ENCODE results near the gene EIF3F. TPM values are rescaled to one million over a fixed set of nuclear protein-coding genes. Genes with fewer than 3 reads are reported as not detected.

Gene EIF3F
- total RNA-seq, 1 experiment from 2014 or later, result 191 TPM

GRCh38 chr11:7994581-7995278, 7.6 kb downstream of the EIF3F start:
- Histone ChIP-seq H3K4me3 (no peak overlapping the region), H4K20me1 (ENCODE audit: insufficient read depth) (no peaks in the 10 kb centered on the region), H2AFZ (no peak overlapping the region), H3K4me1 (replicated peaks; ENCODE audit: insufficient read depth) (no peaks in the 10 kb centered on the region), H3K9me3 (ENCODE audit: insufficient read depth, low read depth) (no peaks in the 10 kb centered on the region), H3K4me2 (no peak overlapping the region), H3K36me3 (ENCODE audit: low read depth) (peaks cover 21% of the 10 kb centered on the region; the same call in 1 of the 2 replicates), H3K9me2 (ENCODE audit: insufficient read depth) (no peaks in the 10 kb centered on the region), H3K27me3 (ENCODE audit: insufficient read depth, low read depth) (no peaks in the 10 kb centered on the region), H3K27ac (no peak overlapping the region), H3K79me2 (ENCODE audit: low read depth) (peaks cover 4% of the 10 kb centered on the region), H3F3A (ENCODE audit: insufficient read depth, low read depth) (peaks cover 5% of the 10 kb centered on the region; the same call in 1 of the 2 replicates)
- no TSS peak for BruUV-seq (replicated peaks)
- no peak for DNase-seq
- TF ChIP-seq CTCF (conservative IDR thresholded peaks at IDR 0.05), result no peak
- TF ChIP-seq EZH2 (IDR thresholded peaks at IDR 0.05; ENCODE audit: low read depth), result no peak
- ChIA-PET POLR2A (ENCODE audit: unreplicated experiment) (no interaction called here), CTCF (no interaction called here)
- intact Hi-C loops (cut with micrococcal nuclease; ENCODE audit: unreplicated experiment), result no loop called here

- Histone ChIP-seq H3K9me2 (ENCODE audit: insufficient read depth) (no peaks in the 10 kb centered on the region), H3K79me2 (ENCODE audit: low read depth) (no peaks in the 10 kb centered on the region), H3K4me2 (no peak overlapping the region), H3K27ac (no peak overlapping the region), H2AFZ (no peak overlapping the region), H3K9me3 (ENCODE audit: insufficient read depth, low read depth) (no peaks in the 10 kb centered on the region), H3K36me3 (ENCODE audit: low read depth) (peaks cover 12% of the 10 kb centered on the region; the same call in 1 of the 2 replicates), H3F3A (ENCODE audit: insufficient read depth, low read depth) (peaks cover 5% of the 10 kb centered on the region; the same call in 1 of the 2 replicates), H3K27me3 (ENCODE audit: insufficient read depth, low read depth) (no peaks in the 10 kb centered on the region), H3K4me1 (replicated peaks; ENCODE audit: insufficient read depth) (no peaks in the 10 kb centered on the region), H3K4me3 (no peak overlapping the region), H4K20me1 (ENCODE audit: insufficient read depth) (no peaks in the 10 kb centered on the region)
- TF ChIP-seq CTCF (conservative IDR thresholded peaks at IDR 0.05) (no peak), EZH2 (IDR thresholded peaks at IDR 0.05; ENCODE audit: low read depth) (no peak)
- DNase-seq, result no peak
- intact Hi-C loops (cut with micrococcal nuclease; ENCODE audit: unreplicated experiment), result loop anchor here (10.0 kb wide), 1 partner anchor 565 kb away; no protein-coding TSS in a partner anchor
- ChIA-PET POLR2A (ENCODE audit: unreplicated experiment) (no interaction called here), CTCF (no interaction called here)
- BruUV-seq (replicated peaks), result no TSS peak
Measured at GRCh38 chr11:7999795-8000194, 12.7 kb downstream of the EIF3F start.

DNA sequence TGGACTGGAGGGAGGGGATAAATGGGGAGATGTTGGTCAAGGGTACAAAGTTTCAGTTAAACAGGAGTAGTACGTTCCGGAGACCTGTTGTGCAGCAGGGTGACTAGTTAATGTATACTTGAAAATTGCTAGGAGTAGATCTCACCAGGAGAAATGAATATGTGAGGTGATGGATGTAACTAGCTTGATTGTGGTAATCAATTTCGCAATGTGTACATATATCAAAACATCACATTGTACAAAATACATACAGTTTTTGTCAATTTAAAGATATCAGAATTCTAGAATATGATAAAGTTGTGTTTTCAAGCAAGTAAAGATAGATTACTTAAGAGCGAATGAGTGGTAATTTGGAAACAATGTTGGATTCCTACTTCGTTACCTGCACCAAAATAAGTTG, 13.3 kb downstream of the EIF3F start:
- no peaks in the 10 kb centered on the region for H3K79me2 ChIP-seq (ENCODE audit: low read depth)
- H3K36me3 ChIP-seq (ENCODE audit: low read depth), result 0 out of 2 replicates have a peak, but pooled peaks cover 7% of the 10 kb centered on the region
- H3K27ac ChIP-seq, result no peak overlapping the region
- intact Hi-C loops (cut with micrococcal nuclease; ENCODE audit: unreplicated experiment), result loop anchor here (10.0 kb wide), 1 partner anchor 564 kb away; no protein-coding TSS in a partner anchor
- ChIA-PET POLR2A (ENCODE audit: unreplicated experiment) (no interaction called here), CTCF (no interaction called here)
- H3K4me3 ChIP-seq, result no peak overlapping the region
- H3K9me3 ChIP-seq (ENCODE audit: insufficient read depth, low read depth), result no peaks in the 10 kb centered on the region
- no TSS peak for BruUV-seq (replicated peaks)
- no peaks in the 10 kb centered on the region for H3K27me3 ChIP-seq (ENCODE audit: insufficient read depth, low read depth)
- H3F3A ChIP-seq (ENCODE audit: insufficient read depth, low read depth), result peaks cover 5% of the 10 kb centered on the region; the same call in 1 of the 2 replicates
- no peak overlapping the region for H3K4me2 ChIP-seq
- DNase-seq, result no peak
- TF ChIP-seq CTCF (conservative IDR thresholded peaks at IDR 0.05) (no peak), EZH2 (IDR thresholded peaks at IDR 0.05; ENCODE audit: low read depth) (no peak)
- H4K20me1 ChIP-seq (ENCODE audit: insufficient read depth), result no peaks in the 10 kb centered on the region
- no peaks in the 10 kb centered on the region for H3K4me1 ChIP-seq (replicated peaks; ENCODE audit: insufficient read depth)
- H2AFZ ChIP-seq, result no peak overlapping the region
- H3K9me2 ChIP-seq (ENCODE audit: insufficient read depth), result no peaks in the 10 kb centered on the region

Measured in PC-9 (cell line).